Stimulated activated CD4-positive, alpha-beta T cell treated with anti-CD3 and anti-CD28 coated beads, Interleukin-2, amount 100 ng/mL, for 4 hours (primary cell): Measurements from ENCODE around the gene NEO1.
"Not testable (repeated sequence)": the region's sequence is repeated elsewhere in the genome, so short reads cannot be mapped to it uniquely, and the experiment has no call there.

Experiments used
- DNase-seq: peaks from one replicate; pipeline ENCODE4 v3.0.0-alpha.2; 2020; ENCODE audit warnings: low read depth

NEO1 gene

GRCh38 chr15:73210630-73211029 is 158.4 kb downstream of the NEO1 start:
- no peak for DNase-seq

GRCh38 chr15:73212424-73212823 is 160.2 kb downstream of the NEO1 start:
- no peak for DNase-seq

GRCh38 chr15:73221450-73221849 is 169.2 kb downstream of the NEO1 start:
- not testable (repeated sequence) for DNase-seq

- no peak for DNase-seq
Observed at GRCh38 chr15:73225358-73226015, 173.2 kb downstream of the NEO1 start.

- no peak for DNase-seq
Observed at GRCh38 chr15:73226093-73226814, 174.0 kb downstream of the NEO1 start.

GRCh38 chr15:73227433-73228056 is 175.3 kb downstream of the NEO1 start:
- no peak for DNase-seq

GRCh38 chr15:73228128-73228646 is 175.9 kb downstream of the NEO1 start:
- DNase-seq = no peak

GRCh38 chr15:73231661-73232419 is 179.6 kb downstream of the NEO1 start:
- DNase-seq = no peak

- DNase-seq = no peak
Observed at GRCh38 chr15:73232776-73233175, 180.5 kb downstream of the NEO1 start.

GRCh38 chr15:73233623-73234022 is 181.4 kb downstream of the NEO1 start:
- no peak for DNase-seq

GRCh38 chr15:73237910-73238309 is 185.6 kb downstream of the NEO1 start:
- no peak for DNase-seq

- DNase-seq = no peak
Observed at GRCh38 chr15:73239564-73240215, 187.4 kb downstream of the NEO1 start.

GRCh38 chr15:73240866-73241499 is 188.7 kb downstream of the NEO1 start:
- DNase-seq = peak; percentile 49

GRCh38 chr15:73244333-73244732 is 192.1 kb downstream of the NEO1 start:
- DNase-seq = no peak

- DNase-seq = no peak
Observed at GRCh38 chr15:73246439-73246838, 194.2 kb downstream of the NEO1 start.

- no peak for DNase-seq
Observed at GRCh38 chr15:73246898-73247297, 194.6 kb downstream of the NEO1 start.

- DNase-seq = no peak
Observed at GRCh38 chr15:73247331-73247730, 195.1 kb downstream of the NEO1 start.

GRCh38 chr15:73249499-73249898 is 197.2 kb downstream of the NEO1 start:
- DNase-seq = no peak

- no peak for DNase-seq
Observed at GRCh38 chr15:73254598-73254997, 202.3 kb downstream of the NEO1 start.

- no peak for DNase-seq
Observed at GRCh38 chr15:73258271-73259108, 206.2 kb downstream of the NEO1 start.
